ENCODE data around the gene CHD1L.
A peak's percentile ranks its signal among the peaks of the same experiment; 100 is the strongest.
"Not testable (repeated sequence)": the region's sequence is repeated elsewhere in the genome, so short reads cannot be mapped to it uniquely, and the experiment has no call there.

The CHD1L gene

GRCh38 chr1:147242449-147243227 is at the start of gene CHD1L:
CHD1L (plus strand) TSS chr1:147242684; CDS start chr1:147242704, 20 bp downstream.
- peak; percentile 98 for TF ChIP-seq CTCF (IDR thresholded peaks at IDR 0.05; ENCODE audit: control extremely low read depth, extremely low read depth, low read depth, missing control alignments)
- CTCF ChIA-PET, result interaction anchor here (0.6 to 2.5 kb wide), 39 partner anchors 10 to 363 kb away, joined by 3 to 28 read pairs (median 4); partner anchors contain the start of gene FMO5
- POLR2A ChIA-PET, result interaction anchor here (0.7 to 1.2 kb wide), 2 partner anchors 158 kb away, joined by 6 to 9 read pairs; no protein-coding TSS in a partner anchor
- DNase-seq (ENCODE audit: extremely low spot score), result peak; percentile 92

- CTCF ChIA-PET; POLR2A ChIA-PET; DNase-seq (ENCODE audit: extremely low spot score): not testable (repeated sequence)
These were observed 45.2 kb upstream of the CHD1L start for GRCh38 chr1:147197324-147197723.

GRCh38 chr1:147201276-147201675 is 41.2 kb upstream of the CHD1L start:
- TF ChIP-seq CTCF (IDR thresholded peaks at IDR 0.05; ENCODE audit: control extremely low read depth, extremely low read depth, low read depth, missing control alignments), result no peak
- CTCF ChIA-PET, result interaction anchor here (1.4 to 2.2 kb wide), 3 partner anchors 22 to 41 kb away, joined by 4 to 8 read pairs (median 4); partner anchors contain the start of gene CHD1L
- POLR2A ChIA-PET, result no interaction called here
- no peak for DNase-seq (ENCODE audit: extremely low spot score)

GRCh38 chr1:147201786-147202185 is 40.7 kb upstream of the CHD1L start:
- no peak for TF ChIP-seq CTCF (IDR thresholded peaks at IDR 0.05; ENCODE audit: control extremely low read depth, extremely low read depth, low read depth, missing control alignments)
- POLR2A ChIA-PET, result no interaction called here
- DNase-seq (ENCODE audit: extremely low spot score), result no peak
- CTCF ChIA-PET, result interaction anchor here (1.4 to 2.2 kb wide), 2 partner anchors 29 to 40 kb away, joined by 4 to 8 read pairs; partner anchors contain the start of gene CHD1L

GRCh38 chr1:147202576-147202975 is 39.9 kb upstream of the CHD1L start:
- ChIA-PET CTCF (interaction anchor here (2.2 kb wide), 1 partner anchor 39 kb away, joined by 8 read pairs; the partner anchor contains the start of gene CHD1L), POLR2A (no interaction called here)
- TF ChIP-seq CTCF (IDR thresholded peaks at IDR 0.05; ENCODE audit: control extremely low read depth, extremely low read depth, low read depth, missing control alignments), result no peak
- DNase-seq (ENCODE audit: extremely low spot score), result no peak

GRCh38 chr1:147204080-147204479 is 38.4 kb upstream of the CHD1L start:
- CTCF ChIA-PET, result no interaction called here
- POLR2A ChIA-PET, result no interaction called here
- no peak for TF ChIP-seq CTCF (IDR thresholded peaks at IDR 0.05; ENCODE audit: control extremely low read depth, extremely low read depth, low read depth, missing control alignments)
- DNase-seq (ENCODE audit: extremely low spot score), result no peak

GRCh38 chr1:147207192-147207591 is 35.3 kb upstream of the CHD1L start:
- ChIA-PET CTCF (no interaction called here), POLR2A (no interaction called here)
- no peak for DNase-seq (ENCODE audit: extremely low spot score)
- TF ChIP-seq CTCF (IDR thresholded peaks at IDR 0.05; ENCODE audit: control extremely low read depth, extremely low read depth, low read depth, missing control alignments), result no peak
